GM18505 (cell line): ENCODE measurements around the gene SIDT2.
"Not testable (repeated sequence)": the region's sequence is repeated elsewhere in the genome, so short reads cannot be mapped to it uniquely, and the experiment has no call there.

Source experiments
- ATAC-seq: cut with Tn5 transposase; IDR thresholded peaks from one replicate; pipeline ENCODE4 v1.9.1; 2021; ENCODE audit not compliant: unreplicated experiment
- POLR2A ChIP-seq: IDR thresholded peaks from 4 replicates; pipeline ENCODE4 v1.6.1; 2011; ENCODE audit warnings: borderline replicate concordance; ENCODE audit not compliant: insufficient read depth, insufficient read length; ENCODE audit errors: extremely low read depth

The SIDT2 gene

DNA sequence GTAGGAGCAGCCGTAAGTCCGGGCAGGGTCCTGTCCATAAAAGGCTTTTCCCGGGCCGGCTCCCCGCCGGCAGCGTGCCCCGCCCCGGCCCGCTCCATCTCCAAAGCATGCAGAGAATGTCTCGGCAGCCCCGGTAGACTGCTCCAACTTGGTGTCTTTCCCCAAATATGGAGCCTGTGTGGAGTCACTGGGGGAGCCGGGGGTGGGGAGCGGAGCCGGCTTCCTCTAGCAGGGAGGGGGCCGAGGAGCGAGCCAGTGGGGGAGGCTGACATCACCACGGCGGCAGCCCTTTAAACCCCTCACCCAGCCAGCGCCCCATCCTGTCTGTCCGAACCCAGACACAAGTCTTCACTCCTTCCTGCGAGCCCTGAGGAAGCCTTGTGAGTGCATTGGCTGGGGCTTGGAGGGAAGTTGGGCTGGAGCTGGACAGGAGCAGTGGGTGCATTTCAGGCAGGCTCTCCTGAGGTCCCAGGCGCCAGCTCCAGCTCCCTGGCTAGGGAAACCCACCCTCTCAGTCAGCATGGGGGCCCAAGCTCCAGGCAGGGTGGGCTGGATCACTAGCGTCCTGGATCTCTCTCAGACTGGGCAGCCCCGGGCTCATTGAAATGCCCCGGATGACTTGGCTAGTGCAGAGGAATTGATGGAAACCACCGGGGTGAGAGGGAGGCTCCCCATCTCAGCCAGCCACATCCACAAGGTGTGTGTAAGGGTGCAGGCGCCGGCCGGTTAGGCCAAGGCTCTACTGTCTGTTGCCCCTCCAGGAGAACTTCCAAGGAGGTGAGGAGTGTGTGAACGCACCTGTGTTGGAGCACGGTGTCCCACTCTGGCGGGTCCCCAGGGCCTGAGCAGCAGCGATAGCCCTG lies 20.7 kb downstream of the SIDT2 start, which contains the start of gene TAGLN:
Gene TAGLN, plus strand, starts transcription at position 318 of the 863 bp plus-strand sequence. CDS start 3,644 bp downstream, outside the sequence.
- no peak for TF ChIP-seq POLR2A
- no peak for ATAC-seq

GRCh38 chr11:117199916-117200812 lies 21.6 kb downstream of the SIDT2 start:
- no peak for ATAC-seq
- TF ChIP-seq POLR2A: no peak

DNA sequence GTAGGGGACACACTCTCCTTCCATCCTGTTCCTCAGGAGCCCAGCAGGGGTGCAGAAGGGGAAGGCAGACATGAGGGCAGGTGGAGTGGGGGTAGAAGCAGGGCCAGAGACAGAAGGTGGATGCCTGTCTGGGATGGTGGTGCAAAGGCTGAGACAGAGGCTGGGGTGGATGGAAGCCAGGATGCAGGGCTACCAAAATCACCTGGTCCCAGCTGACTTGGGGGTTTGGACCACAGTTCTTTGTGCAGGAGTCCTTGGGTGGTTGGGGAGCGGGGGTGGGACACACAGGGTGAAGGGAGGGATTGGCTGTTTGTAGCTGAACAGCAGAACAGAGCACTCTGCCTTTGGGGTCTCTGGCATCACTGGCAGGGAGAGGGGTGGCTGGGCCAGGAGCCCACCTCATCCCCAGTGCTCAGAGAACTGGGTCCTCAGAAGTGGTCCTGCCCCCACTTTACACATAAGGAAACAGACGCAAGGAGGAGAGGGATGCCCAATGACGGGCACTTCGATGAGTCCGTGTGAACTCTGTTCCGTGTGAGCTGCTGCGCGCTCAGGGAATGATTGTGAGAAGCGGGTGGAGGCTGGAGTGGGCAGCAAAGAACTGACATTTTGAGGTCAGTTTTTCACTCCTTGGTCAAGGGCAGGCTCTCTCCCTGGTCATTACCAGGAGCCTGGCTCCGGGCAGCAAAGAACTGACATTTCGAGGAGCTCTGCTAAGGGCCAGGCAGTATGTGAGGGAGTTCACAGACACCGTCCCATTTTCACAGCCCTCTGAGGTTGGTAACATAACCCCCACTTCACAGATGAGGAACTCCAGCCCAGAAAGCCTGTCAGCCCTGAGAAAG lies 22.5 kb downstream of the SIDT2 start:
- TF ChIP-seq POLR2A: no peak
- ATAC-seq: no peak

GRCh38 chr11:117201658-117202305 lies 23.2 kb downstream of the SIDT2 start:
- no peak for ATAC-seq
- TF ChIP-seq POLR2A: no peak

DNA sequence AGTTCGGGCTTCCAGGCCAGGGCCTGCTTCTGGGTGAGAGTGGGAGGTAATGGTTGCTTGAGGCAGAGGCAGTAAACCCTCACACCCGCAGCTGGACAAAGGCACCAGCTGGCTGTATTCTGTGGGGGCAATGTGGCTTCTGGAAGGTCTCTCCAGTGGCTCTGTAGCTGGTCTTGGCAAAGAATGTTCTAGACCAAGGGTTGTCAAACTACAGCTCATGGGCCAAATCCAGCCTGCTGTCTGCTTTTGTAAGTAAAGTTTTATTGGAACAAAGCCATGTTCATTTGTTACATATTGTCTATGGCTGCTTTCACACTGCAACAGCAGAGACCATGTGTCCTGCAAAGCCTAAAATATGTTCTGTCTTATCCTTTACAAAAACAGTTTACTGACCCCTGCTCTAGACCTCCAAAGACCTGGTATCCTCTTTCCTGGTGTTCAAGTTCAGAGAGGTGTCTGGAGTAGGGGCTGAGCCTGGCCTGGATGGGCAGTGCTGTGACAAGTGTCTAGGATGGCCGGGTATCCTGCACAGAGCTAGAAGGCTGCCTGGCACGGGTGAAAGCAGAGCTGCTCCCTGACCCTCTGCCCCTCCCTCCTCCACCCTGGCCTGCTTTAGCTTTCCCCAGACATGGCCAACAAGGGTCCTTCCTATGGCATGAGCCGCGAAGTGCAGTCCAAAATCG lies 24.0 kb downstream of the SIDT2 start:
- ATAC-seq: no peak
- no peak for TF ChIP-seq POLR2A

DNA sequence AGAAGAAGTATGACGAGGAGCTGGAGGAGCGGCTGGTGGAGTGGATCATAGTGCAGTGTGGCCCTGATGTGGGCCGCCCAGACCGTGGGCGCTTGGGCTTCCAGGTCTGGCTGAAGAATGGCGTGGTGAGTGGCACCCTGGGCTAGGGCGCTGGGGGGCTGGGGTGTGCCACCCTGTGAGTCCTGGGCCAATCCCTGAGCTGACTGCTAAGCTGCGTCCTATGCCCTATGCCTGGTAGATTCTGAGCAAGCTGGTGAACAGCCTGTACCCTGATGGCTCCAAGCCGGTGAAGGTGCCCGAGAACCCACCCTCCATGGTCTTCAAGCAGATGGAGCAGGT lies 24.5 kb downstream of the SIDT2 start:
- ATAC-seq: no peak
- no peak for TF ChIP-seq POLR2A

DNA sequence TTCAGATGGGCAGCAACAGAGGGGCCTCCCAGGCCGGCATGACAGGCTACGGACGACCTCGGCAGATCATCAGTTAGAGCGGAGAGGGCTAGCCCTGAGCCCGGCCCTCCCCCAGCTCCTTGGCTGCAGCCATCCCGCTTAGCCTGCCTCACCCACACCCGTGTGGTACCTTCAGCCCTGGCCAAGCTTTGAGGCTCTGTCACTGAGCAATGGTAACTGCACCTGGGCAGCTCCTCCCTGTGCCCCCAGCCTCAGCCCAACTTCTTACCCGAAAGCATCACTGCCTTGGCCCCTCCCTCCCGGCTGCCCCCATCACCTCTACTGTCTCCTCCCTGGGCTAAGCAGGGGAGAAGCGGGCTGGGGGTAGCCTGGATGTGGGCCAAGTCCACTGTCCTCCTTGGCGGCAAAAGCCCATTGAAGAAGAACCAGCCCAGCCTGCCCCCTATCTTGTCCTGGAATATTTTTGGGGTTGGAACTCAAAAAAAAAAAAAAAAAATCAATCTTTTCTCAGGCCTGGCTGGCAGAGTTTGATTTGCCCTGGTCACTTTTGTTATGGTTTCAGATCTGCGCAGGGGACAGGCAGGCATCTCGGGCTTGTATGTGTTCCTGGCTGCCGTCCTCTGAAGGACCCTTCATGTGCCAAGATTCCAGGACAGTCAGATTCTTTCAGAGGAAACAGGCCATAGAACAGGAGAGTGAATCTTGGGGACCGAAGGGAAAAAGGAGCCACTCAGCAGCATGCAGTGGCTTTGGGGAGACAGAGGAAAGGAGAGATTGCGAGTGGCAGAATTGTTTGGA lies 25.9 kb downstream of the SIDT2 start:
- TF ChIP-seq POLR2A: no peak
- ATAC-seq: no peak

- TF ChIP-seq POLR2A: no peak
- ATAC-seq: no peak
Observed at GRCh38 chr11:117205211-117205818, 26.8 kb downstream of the SIDT2 start.

DNA sequence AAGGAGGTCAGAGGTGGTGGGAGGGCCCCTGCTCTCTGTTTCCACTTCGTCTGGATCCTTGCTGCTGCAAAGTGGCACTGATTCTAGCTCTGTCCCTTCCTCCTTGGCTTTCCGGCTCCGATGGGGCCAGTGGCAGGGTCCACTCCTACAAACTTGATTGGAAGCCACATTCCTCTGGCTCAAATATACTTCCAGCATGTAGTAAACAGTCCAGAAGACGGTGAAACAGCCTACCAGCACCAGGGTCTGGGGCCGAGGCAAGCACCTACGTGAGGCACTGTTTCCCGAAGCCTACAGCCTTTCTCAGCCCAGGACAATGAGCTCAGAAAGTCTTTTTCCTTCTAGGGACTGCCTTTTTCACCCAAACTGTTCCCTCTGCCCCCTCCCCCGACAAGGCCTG lies 27.6 kb downstream of the SIDT2 start:
- not testable (repeated sequence) for ATAC-seq

DNA sequence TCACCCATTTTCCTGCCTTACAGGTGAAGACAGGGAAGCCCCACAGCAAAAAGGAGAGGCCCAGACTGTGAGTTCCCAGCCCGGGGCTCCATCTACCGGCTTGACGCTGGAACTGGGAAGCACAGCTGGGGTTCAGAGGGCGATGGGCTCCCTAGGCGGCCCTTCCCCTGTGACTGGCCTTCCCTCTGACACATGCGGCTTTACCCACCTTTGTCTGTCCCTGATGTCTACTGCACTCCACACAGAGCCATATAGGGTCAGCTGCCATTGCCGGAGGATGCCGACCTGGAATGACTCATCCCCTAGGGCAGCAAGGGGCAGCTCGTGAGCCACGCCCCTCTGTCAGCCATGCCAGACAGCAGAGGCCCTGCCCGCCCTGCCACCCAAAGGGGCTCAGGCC lies 28.3 kb downstream of the SIDT2 start:
- not testable (repeated sequence) for ATAC-seq

GRCh38 chr11:117207481-117207880 lies 28.9 kb downstream of the SIDT2 start:
- ATAC-seq: not testable (repeated sequence)

- not testable (repeated sequence) for ATAC-seq
Observed at GRCh38 chr11:117208710-117209109, 30.2 kb downstream of the SIDT2 start.

DNA sequence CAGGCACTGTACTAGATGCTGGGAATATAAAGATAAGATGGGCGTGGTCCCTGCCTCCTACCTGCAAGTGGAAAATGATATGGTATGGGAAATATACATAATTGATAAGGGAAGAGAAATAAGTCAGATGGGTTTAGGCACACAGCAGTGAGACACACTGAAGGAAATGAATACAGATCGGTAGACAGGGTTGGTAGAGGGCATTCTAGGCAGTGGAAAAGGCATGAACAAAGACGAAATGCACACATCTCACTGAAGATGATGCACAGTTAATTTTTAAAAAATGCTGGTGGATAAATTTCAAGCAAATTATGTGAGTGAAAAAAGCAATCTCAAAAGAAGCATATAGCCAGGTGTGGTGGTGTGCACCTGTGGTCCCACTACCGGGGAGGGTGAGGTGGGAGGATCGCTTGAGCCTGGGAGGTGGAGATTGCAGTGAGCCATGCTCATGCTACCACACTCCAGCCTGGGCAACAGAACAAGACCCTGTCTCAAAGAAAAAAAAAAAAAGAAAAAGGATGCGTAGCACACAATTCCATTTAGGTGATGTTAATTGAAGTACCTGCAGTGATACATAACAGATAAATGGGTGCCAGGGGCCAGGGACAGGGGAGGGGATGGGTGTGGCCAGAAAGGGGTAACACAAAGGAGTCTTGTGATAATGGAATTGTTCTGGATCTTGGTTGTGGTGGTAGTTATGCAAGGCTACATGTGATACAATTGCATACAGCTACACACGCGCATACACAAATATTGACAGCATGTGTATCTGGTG lies 31.0 kb downstream of the SIDT2 start:
- not testable (repeated sequence) for ATAC-seq
